Right forelimb (tissue), 1 donor: ENCODE data around the gene KDM4D.
"Not testable (repeated sequence)": the region's sequence is repeated elsewhere in the genome, so short reads cannot be mapped to it uniquely, and the experiment has no call there.

Experiments
- DNase-seq: peaks from one replicate; pipeline ENCODE4 v3.0.0-alpha.2; 2018

KDM4D gene

DNA sequence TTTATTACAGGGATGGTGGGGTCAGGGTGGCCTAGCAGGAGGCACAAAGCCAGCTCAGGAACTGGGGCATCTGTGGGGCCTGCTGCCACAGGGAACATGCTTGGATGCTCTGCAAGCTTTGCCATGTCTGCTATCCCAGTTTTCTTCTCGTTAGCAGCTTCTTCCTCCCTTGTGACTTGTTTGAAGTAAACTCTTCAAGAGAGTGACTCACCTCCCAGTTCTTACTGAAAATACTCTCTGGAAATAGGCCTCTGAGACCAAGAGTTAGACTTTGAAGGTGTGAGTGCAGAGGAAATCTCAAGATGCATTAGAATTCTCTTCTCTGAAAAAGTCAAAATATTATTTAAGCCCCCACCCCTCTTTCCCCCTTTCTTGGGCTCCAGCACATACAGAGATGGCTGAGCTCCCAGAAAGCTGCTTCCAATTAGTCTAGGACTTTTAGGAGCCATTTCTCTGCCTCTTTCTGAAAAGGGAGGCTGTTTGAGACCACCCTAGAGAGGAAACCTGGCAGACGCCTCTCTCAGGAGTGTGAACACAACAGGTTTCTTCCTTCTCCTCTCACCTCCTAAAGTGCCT, 15.3 kb upstream of the KDM4D start:
- DNase-seq, result peak; percentile 56

DNA sequence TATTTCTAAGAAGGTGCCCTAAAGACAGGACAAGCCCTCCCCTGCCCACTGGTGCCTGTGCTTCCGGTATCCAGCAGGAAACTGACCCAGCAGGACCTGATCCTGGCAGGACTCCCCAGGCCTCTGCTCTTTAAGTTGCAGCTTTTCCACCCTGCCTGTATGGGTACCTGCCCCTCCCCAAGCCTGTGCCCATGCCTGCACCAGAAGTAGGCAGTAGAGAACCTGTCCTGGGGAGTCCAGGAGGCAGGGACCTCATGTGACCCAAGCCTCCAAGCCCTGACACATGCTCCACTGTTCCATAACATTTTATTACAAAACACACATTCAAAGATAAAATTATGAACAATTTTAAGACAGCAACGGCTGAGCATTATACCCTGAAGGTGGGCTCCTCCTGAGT, 14.3 kb upstream of the KDM4D start:
- no peak for DNase-seq

DNA sequence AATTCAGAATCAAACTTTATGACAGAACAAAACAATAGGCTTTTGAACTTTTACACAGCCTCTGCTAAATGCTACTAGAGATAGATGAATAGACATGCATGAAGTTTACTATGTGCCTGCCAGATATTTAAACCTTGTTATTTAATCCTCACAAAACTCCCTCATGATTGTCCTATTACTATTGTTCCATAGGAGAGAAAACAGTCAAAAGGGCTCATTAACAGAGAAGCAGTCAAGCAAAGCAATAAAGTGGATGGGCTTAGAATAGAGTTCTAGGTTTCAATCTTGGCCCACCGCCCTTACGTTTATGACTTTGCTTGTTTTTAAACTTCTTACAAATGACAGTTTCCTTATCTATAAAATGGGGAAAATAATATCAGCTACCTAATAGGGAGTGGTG, 13.0 kb upstream of the KDM4D start:
- DNase-seq, result no peak

DNA sequence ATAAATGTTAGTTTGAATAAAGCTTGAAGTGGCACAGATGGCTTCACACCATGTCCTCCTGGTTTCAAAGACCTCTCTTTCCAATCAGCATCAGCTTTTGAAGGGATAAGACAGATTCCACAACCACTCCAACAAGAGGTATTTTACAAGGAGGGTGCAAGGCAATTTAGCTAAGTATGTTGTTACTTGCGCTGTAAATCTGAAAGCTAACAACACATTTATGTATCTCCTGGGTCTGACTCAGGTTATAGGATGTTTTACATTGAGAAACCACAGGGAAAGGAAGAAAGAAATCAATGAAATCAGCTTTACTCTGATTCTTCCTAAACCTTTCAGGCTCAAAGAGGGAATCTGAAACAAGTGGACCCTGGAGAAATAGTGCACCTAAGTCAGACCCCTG, 12.3 kb upstream of the KDM4D start:
- no peak for DNase-seq

DNA sequence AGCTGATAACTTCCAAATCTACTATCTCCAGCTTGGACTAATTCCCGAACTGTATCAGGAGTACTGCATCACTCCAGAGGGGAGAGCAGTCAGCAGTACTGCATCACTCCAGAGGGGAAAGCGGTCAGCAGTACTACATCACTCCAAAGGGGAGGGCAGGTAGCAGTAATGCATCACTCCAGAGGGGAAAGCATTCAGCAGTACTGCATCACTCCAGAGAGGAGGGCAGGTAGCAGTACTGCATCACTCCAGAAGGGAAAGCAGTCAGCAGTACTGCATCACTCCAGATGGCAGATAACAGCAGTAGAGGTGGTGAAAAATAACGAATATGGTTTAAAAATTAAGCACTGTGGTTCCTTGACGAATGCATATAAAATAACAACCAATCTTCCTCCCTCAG, 8.6 kb upstream of the KDM4D start:
- DNase-seq, result no peak

DNA sequence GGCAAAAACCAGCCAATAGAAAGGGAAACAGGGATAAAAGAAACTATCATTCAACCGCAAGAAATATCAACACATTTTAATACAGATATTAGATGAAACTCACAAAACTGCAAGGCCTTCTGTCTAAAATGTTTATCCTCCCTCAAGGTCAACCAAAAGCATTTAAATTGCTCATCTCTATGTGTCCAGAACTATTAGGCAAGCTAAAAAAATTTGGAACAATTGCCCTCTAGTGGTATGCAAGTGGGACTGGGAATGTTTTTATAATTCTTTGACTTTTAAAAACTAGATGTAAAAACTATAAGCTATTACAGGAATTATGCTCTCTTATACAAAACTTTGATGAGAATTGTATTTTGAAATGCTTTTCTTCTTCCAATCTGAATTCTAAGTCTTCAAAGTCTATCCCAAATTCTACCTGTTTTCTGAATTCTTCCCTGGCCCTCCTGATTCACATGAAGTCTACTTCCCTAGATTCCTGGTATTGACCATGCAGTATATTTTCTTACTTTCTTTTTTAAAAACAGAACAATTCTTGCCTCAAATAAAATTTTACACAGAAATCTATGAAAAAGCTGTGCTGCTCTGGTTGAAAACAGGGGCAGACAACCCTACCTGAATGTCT, 5.1 kb upstream of the KDM4D start:
- DNase-seq, result no peak

DNA sequence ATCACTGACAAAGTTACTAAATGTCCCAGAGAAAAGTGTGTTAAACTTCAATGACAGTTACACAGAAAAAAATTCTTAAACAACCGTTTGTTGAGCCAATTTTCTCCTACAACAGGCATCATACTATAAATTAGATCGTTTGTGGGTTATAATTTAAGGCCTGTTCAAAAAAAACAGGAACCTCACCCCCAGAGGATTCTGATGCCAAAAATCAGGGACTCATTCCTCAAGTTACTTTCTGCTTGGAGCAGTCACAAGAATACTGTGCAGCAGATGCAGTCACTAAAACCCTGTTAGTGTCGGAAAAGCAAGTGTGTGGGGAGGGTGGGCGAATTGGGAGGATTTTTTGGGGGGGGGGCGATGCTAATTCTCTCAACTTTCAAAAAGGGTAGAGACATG, 810 bp upstream of the KDM4D start:
- DNase-seq, result no peak

DNA sequence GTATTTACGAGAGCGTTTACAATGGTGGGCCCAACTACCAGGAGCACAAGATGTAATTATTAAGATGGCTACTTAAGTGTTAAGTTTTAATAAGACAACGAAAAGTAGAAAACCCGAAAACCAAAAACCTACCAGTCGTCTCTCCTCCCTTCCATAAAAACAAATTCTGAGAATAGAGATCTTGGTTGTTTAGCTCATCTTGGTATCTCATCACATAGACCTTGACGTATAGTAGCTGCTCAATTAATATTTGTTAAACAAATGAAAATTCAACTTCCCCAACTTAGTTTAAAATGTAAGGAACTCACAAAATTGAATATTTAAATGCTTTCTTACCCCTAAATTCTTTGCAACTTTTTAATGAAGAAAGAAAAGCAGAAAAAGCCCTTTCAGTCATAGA, 669 bp downstream of the KDM4D start:
- DNase-seq, result no peak

DNA sequence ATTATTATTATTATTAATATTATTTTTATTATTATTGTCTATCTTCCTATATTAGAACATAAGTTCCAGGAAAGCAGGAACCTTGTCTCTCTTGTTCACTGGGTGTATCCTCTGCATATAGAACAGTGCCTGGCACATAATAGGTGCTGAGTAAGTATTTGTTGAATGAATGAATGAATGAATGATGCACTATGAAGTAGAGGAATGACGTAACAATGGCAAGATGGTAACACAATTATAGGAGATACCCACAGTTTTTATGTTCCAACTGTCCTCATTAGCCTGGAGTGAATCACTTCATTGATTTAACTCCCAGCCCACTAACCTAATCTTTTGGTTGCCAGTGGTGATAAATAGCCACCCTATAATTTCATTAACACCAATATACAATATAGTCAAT, 2.1 kb downstream of the KDM4D start:
- DNase-seq, result no peak

DNA sequence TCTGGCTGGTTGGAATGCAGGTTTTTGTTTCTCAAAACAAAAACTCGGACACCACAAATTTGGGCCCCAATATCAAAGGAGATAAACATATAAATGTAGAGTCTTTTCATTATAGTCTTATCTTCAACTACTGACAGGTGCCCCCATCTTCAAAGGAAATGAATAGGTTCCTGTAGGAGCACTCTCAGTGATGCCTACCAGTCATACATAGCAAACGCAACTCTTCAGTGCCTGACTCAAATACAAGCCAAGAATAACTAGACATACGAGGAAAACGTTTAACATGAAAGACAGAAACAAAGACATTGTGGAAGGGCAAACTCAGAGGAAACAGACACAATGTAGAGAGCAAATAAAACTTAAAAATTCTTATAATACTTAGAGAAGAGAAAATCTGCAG, 13.9 kb downstream of the KDM4D start:
- DNase-seq, result no peak

DNA sequence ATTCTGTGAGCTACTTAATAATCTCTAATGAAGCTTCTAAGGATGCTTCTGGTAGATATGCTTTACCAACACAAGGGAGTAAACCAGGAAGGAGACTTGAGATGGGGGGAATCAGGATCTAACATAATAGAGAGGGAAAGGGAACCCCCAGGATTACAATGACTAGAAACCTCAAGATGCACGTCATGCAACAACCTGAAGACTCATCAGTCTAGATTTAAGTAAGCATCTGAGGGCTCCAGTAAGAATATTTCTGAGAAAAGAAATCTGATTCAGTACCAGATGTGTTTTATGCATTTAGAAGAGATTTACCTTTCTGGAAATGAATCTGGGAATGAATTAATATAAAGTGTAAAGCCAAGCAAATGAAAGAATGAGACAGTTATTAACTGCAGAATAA, 15.2 kb downstream of the KDM4D start:
- no peak for DNase-seq

DNA sequence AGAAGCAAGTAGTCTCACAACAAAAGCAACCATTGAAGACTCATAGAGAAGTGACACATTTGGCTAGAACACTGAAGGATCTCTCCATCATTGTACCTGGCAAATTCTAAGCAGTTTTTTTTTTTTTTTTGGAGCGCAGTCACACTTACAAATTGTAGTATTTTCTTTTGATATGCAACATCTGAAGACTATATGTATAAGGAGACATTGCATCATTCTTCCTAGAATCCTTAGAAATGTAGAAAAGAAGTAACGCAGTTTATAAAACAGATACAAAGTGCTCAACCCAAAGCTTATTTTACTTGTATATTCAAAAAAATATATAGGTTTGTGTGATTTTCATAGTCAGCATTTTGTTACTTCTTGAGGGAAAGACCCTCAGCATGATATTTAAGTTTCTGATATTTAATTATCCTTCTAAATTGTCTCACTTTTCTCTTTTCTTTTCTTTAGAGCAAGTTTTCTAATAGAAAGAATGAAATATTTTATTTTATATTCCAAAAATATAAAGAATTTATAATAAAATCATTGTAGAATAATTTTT, 20.0 kb downstream of the KDM4D start:
- DNase-seq, result no peak

DNA sequence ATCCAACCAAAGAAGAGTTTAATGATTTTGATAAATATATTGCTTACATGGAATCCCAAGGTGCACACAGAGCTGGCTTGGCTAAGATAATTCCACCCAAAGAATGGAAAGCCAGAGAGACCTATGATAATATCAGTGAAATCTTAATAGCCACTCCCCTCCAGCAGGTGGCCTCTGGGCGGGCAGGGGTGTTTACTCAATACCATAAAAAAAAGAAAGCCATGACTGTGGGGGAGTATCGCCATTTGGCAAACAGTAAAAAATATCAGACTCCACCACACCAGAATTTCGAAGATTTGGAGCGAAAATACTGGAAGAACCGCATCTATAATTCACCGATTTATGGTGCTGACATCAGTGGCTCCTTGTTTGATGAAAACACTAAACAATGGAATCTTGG, 23.9 kb downstream of the KDM4D start:
- DNase-seq, result no peak

DNA sequence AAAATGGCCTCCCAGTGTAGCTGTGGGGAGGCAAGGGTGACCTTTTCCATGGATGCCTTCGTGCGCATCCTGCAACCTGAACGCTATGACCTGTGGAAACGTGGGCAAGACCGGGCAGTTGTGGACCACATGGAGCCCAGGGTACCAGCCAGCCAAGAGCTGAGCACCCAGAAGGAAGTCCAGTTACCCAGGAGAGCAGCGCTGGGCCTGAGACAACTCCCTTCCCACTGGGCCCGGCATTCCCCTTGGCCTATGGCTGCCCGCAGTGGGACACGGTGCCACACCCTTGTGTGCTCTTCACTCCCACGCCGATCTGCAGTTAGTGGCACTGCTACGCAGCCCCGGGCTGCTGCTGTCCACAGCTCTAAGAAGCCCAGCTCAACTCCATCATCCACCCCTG, 24.8 kb downstream of the KDM4D start:
- no peak for DNase-seq

DNA sequence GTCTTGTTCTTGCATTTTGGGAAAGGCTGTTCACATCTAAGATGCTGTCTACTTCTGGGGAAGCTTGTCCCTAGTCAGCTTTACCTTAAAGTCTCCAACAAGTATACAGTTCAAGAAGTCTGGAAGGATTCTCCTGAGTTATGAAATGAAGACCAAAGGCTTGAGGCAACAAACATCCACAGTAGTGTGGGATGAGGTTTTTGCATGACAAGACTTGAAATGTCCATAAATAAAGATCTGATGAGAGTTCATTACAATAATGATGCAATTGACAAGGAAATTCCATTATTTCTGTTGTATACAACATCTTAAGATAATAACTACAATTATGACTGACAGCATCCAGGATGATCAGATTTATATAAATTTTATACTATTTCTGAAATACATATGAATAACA, 30.2 kb downstream of the KDM4D start:
- no peak for DNase-seq

DNA sequence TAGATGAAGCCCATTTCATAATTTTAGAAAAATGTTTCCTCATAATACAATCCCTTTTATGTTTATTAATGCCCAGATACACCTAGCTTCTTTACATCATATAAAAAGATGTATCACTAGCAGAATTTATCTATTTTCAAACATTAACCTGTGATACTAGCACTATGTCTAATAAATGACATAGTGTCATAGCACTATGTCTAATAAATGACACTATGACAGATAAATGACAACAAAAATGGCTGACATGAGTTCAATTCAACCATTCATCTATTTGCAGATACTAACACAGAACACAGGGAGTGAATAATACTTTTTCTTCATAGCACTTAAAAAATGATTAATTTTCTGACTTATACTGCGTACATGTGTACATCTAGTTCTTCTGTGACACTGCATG, 32.1 kb downstream of the KDM4D start:
- DNase-seq, result no peak

DNA sequence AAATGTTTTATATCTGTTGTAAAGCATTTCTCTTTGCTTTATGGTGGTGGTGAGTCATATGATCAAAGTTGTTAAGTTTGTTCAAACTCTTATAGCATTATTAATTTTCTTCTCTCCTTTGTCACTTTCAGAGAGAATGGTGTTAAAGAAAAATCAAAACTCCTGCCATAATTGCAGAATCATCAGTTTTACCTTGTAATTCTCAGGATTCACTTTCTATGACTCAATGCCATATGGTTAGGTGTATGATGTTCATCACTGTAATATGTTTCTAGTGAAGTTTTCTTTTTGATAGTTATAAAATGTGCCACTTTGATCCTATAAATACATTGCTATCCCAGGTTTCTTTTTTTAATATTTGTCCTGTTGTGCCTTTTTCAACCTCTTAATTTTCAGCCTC, 37.9 kb downstream of the KDM4D start:
- DNase-seq, result no peak

DNA sequence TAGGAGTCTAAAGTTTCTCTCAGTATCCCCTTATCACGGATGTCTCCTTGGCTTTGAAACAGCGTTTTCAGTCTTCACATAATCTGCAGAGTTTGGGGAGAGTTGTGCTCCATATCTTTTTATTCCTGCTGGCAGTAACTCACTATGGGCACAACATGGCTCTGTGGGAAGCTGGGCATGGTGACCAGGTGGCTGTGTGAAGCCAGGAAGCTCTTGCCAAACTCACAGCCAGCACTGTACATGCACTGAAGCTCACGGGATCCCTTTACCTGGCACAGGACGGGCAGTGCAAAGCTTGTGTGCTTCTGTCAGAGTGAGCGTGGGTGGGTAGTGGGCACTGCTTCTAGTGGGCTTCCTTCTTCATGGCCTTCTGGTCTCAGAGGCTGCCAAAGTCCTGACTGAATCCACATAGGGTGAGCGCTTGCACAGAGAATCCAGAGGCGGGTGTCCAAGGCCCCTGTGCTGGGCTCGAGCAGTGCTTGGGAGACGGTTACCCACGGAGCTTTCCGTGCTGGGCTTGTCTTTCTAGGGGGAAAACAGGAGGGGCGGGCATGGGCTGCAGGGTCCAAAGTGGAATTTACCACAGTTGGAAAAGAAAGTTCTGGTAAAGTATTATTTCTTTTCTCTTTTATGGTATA, 40.8 kb downstream of the KDM4D start:
- DNase-seq, result no peak

DNA sequence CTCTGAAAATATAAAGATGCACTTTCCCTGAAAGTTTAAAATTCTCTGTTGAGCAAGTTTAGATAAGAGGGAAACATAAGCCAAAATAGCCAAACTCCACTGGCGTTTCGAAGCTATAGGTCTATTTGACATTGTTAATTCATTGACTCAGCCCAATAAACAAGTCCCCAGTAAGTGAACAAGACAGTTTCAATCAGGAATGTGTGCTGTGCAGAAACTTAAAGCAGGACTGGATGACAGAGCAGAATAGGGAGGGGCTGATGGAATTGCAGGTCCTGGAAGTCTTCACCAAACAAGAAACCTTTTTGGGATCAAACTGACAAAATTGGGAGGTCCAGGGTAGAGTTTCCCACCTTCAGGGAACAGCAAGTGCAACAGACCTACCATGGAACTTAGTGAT, 42.6 kb downstream of the KDM4D start:
- DNase-seq, result no peak

DNA sequence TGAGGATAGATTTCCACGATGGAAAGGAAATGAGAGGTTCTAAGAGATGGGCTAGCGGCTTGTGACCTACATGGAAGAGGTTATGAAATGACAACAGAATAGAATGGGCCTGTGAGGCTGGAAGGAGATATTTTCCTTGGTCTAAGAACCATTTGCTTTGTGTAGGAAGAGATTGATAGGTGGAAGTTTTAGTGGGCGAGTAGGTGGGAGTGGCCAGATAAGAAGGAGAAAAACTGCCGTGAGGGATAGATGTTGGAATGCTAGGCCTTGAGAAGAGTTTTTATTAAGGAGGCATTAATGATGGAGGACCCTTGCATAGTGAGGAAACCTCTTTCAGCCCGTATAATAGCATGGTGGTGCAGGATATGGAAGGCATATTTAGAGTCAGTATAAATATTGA, 48.0 kb downstream of the KDM4D start:
- not testable (repeated sequence) for DNase-seq

DNA sequence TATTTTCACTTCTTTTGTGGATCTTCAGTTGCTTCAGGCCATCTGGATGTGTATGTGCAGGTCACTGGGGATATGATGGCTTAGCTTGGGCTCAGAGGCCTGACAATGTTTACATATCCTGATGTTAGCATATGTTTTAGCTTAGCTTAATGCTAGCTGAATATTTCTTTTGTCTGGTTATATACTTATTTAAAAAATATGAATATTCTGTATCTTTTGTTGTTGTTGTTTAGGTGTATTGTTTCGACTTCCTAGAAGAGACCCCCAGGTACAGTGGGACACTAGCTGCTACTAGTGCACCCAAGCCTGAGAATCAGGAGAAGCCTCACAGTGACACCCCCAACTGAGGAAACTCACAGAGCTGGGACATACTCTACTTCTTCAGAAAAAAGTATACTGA, 51.4 kb downstream of the KDM4D start, which contains the start of gene KDM4E:
KDM4E (plus strand) TSS at position 301 of the 400 bp plus-strand sequence. CDS start 300 bp downstream, outside the sequence.
- no peak for DNase-seq

DNA sequence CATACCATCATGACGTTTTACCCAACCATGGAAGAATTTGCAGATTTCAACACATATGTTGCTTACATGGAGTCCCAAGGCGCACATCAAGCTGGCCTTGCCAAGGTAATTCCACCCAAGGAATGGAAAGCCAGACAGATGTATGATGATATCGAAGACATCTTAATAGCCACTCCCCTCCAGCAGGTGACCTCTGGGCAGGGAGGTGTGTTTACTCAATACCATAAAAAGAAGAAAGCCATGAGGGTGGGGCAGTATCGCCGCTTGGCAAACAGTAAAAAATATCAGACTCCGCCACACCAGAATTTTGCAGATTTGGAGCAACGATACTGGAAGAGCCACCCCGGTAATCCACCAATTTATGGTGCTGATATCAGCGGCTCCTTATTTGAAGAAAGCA, 52.1 kb downstream of the KDM4D start:
- not testable (repeated sequence) for DNase-seq

DNA sequence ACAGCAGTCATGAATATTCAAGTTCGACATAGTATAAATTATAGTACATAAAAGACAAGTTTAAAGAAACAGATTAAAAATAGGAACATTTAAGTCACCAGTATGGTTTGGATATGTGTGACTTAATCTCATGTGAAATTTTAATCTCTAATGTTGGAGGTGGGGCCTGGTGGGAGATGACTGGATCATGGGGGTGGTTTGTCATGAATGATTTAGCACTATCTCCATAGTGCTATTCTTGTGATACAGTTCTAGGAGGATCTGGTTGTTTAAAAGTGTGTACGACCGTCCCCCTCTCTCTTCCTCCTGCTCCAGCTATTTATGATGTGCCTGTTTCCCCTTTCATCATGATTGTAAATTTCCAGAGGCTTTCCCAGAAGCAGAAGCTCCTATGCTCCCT, 54.8 kb downstream of the KDM4D start:
- DNase-seq, result no peak

DNA sequence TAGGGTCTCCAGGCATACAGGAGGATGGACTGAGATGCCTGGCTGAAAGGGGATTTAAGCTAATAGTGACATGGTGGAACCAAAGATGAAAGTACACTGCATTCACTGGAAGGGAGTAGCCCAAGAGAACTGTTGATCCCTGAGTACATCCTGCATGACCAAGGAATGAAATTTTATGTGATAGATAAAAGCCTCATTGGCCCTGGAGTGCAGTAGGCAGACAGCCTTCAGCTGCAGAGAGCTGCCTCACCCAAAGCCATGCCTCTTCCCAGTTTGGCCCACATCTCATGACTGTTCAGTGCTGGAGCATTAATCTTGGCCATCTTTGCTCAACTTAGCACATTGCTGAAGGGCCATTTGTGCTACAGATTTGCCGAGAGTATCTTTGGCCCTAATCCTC, 59.5 kb downstream of the KDM4D start:
- no peak for DNase-seq

DNA sequence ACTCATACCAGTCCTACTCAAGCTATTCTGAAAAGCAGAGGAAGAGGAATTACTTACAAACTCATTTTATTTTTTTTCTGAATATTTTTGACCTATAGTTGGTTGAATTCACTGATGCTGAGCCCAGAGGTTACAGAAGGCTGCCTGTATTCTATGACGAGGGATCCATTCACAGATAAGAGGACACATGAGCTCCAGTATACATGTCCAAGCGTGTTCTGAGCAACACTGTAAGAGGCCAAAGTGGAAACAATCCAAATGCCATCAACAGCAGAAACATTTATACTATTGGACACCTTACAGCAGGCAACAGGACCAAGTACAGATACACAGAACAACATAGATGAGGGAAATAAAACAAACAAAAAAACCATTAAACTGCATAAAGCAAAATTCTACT, 61.8 kb downstream of the KDM4D start:
- no peak for DNase-seq
